DND-41 (cell line): ENCODE measurements around the gene DLK1.

Source experiments
- EZH2 ChIP-seq: IDR thresholded peaks from 3 replicates; pipeline ENCODE4 v1.6.1; 2012; ENCODE audit warnings: borderline replicate concordance, low read depth, mild to moderate bottlenecking, moderate library complexity, low read length, inconsistent platforms; ENCODE audit not compliant: severe bottlenecking
- TF ChIP-seq, protein P1 (sequence below): IDR thresholded peaks from 2 replicates; pipeline ENCODE4 v1.5.1; 2012; ENCODE audit warnings: borderline replicate concordance, low read length, moderate library complexity, mild to moderate bottlenecking; ENCODE audit not compliant: poor library complexity, severe bottlenecking; ENCODE audit errors: extremely low read depth

DNA sequence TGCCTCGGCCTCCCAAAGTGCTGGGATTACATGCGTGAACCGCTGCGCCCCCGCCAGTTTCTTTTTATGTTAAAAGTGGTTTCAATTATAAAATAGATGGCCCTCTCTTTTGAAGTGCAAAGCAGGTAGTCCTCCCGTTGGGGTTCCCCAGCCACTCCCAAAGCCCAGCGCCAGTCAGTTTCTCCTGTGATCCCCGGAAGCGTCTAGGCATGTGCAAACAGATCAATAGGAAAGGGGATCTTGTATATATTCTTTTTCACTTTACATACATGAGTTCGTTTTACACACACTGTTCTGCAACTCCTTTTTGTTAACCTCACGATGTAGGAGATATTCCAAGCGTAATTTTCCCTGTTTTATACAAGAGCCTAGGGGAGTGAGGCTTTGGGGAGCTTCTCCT is 16.3 kb upstream of the DLK1 start:
- TF ChIP-seq, protein P1, sequence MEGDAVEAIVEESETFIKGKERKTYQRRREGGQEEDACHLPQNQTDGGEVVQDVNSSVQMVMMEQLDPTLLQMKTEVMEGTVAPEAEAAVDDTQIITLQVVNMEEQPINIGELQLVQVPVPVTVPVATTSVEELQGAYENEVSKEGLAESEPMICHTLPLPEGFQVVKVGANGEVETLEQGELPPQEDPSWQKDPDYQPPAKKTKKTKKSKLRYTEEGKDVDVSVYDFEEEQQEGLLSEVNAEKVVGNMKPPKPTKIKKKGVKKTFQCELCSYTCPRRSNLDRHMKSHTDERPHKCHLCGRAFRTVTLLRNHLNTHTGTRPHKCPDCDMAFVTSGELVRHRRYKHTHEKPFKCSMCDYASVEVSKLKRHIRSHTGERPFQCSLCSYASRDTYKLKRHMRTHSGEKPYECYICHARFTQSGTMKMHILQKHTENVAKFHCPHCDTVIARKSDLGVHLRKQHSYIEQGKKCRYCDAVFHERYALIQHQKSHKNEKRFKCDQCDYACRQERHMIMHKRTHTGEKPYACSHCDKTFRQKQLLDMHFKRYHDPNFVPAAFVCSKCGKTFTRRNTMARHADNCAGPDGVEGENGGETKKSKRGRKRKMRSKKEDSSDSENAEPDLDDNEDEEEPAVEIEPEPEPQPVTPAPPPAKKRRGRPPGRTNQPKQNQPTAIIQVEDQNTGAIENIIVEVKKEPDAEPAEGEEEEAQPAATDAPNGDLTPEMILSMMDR = no peak
- no peak for TF ChIP-seq EZH2
